H54 (cell line): ENCODE results near the gene HMBS.
A peak's percentile ranks its signal among the peaks of the same experiment; 100 is the strongest.
"Not testable (repeated sequence)": the region's sequence is repeated elsewhere in the genome, so short reads cannot be mapped to it uniquely, and the experiment has no call there.

ENCODE experiments used
- DNase-seq: peaks from one replicate; pipeline ENCODE4 v3.0.0; 2011; ENCODE audit warnings: low spot score, mixed read lengths; ENCODE audit not compliant: insufficient read length
- FAIRE-seq: peaks from 3 replicates; lab custom pipeline; 2011; peaks lifted over from hg19 to GRCh38; lab: Jason Lieb, UNC
- POLR2A ChIP-seq: IDR thresholded peaks from 2 replicates; pipeline ENCODE4 v1.6.1; 2011; ENCODE audit warnings: low read depth, mild to moderate bottlenecking, low read length

HMBS gene

GRCh38 chr11:119055901-119056300 lies 28.8 kb upstream of the HMBS start:
- TF ChIP-seq POLR2A, result no peak
- no peak for FAIRE-seq
- no peak for DNase-seq

GRCh38 chr11:119056421-119056999 lies 28.2 kb upstream of the HMBS start:
- DNase-seq (peak; percentile 15), FAIRE-seq (no peak)
- no peak for TF ChIP-seq POLR2A

- DNase-seq (peak; percentile 95), FAIRE-seq (no peak)
- TF ChIP-seq POLR2A, result peak; percentile 67; the same call in 1 of the 2 replicates
Observed at GRCh38 chr11:119057000-119057769, 27.5 kb upstream of the HMBS start, which contains the start of gene HYOU1. Gene HYOU1 (minus strand): TSS chr11:119057205. CDS start chr11:119056160, 1,045 bp downstream.

- FAIRE-seq, result not testable (repeated sequence)
Observed at GRCh38 chr11:119059128-119059527, 25.6 kb upstream of the HMBS start.

GRCh38 chr11:119061256-119061655 lies 23.4 kb upstream of the HMBS start:
- TF ChIP-seq POLR2A, result no peak
- no peak for DNase-seq

More at GRCh38 chr11:119059128-119059527, 25.6 kb upstream of the HMBS start:
- DNase-seq, result not testable (repeated sequence)

GRCh38 chr11:119062779-119063178 lies 21.9 kb upstream of the HMBS start:
- FAIRE-seq, result no peak

More at GRCh38 chr11:119061256-119061655, 23.4 kb upstream of the HMBS start:
- FAIRE-seq, result no peak

GRCh38 chr11:119065369-119065768 lies 19.3 kb upstream of the HMBS start:
- FAIRE-seq, result no peak
- TF ChIP-seq POLR2A, result no peak
- no peak for DNase-seq

More at GRCh38 chr11:119062779-119063178, 21.9 kb upstream of the HMBS start:
- no peak for TF ChIP-seq POLR2A
- DNase-seq, result no peak

- 0 out of 2 replicates have a peak, but pooled peaks have one; percentile 48 for TF ChIP-seq POLR2A
- FAIRE-seq (no peak), DNase-seq (peak; percentile 88)
Observed at GRCh38 chr11:119067371-119068222, 17.1 kb upstream of the HMBS start, which contains the start of gene VPS11. Gene VPS11 (plus strand): TSS chr11:119067818. CDS start chr11:119067824, 6 bp downstream.

GRCh38 chr11:119077839-119078238 lies 6.8 kb upstream of the HMBS start:
- FAIRE-seq, result no peak

GRCh38 chr11:119078675-119079420 lies 5.8 kb upstream of the HMBS start:
- TF ChIP-seq POLR2A, result no peak
- FAIRE-seq (no peak), DNase-seq (no peak)

More at GRCh38 chr11:119077839-119078238, 6.8 kb upstream of the HMBS start:
- no peak for DNase-seq
- TF ChIP-seq POLR2A, result no peak

GRCh38 chr11:119081682-119082260 lies 2.9 kb upstream of the HMBS start:
- DNase-seq (no peak), FAIRE-seq (no peak)
- no peak for TF ChIP-seq POLR2A

GRCh38 chr11:119085437-119085847 lies 761 bp downstream of the HMBS start:
- FAIRE-seq (no peak), DNase-seq (no peak)
- TF ChIP-seq POLR2A, result no peak
